H54 (cell line): Measurements from ENCODE around the gene CLCN4.

Experiments used
- DNase-seq: peaks from one replicate; pipeline ENCODE4 v3.0.0; 2011; ENCODE audit warnings: low spot score, mixed read lengths; ENCODE audit not compliant: insufficient read length
- FAIRE-seq: peaks from 3 replicates; lab custom pipeline; 2011; peaks lifted over from hg19 to GRCh38; lab: Jason Lieb, UNC
- POLR2A ChIP-seq: IDR thresholded peaks from 2 replicates; pipeline ENCODE4 v1.6.1; 2011; ENCODE audit warnings: low read depth, mild to moderate bottlenecking, low read length

Gene CLCN4

DNA sequence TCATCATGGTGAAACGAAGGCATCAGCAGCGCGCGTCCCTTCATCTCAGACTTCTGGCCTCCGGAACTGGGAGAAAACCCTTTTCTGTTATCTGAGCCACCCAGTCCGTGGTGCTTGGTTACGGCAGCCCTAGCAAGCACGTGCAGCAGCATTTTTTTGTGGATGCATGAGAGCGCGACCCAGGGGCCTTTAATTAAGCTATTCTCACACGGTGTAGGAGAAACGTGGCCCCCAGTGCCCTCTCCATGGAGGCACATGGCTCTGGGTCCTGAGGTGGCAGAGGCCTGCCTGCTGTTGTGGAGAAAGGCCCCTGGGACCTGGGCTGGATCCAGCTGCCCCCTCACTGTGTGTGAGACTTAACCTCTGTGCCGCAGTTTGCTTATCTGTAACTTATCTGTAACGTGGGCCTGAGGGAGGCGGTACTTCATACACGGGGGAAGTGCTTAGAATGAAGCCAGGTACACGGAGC lies 9.5 kb downstream of the CLCN4 start:
- TF ChIP-seq POLR2A: no peak
- no peak for DNase-seq
- FAIRE-seq: no peak

DNA sequence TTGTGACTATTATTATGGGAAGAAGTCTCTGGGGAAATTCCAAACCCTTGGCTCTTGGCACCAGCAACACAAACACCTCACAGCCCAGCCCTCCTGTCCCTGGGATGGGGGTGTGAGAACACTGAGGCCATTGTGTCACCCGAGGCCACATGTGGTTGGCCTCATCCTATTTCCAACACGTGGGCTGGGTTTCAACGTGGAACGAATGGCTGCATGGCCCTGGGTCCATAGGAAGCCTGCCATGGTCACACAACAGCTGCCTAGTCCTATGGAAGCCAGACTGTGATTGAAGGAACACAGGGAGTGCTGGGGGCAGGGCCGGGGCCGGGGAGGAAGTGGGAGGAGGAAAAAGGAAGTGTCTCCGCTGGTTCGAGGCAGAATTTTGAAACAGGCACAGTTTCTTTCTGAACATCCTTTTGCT lies 10.0 kb downstream of the CLCN4 start:
- TF ChIP-seq POLR2A: no peak
- no peak for DNase-seq
- no peak for FAIRE-seq

DNA sequence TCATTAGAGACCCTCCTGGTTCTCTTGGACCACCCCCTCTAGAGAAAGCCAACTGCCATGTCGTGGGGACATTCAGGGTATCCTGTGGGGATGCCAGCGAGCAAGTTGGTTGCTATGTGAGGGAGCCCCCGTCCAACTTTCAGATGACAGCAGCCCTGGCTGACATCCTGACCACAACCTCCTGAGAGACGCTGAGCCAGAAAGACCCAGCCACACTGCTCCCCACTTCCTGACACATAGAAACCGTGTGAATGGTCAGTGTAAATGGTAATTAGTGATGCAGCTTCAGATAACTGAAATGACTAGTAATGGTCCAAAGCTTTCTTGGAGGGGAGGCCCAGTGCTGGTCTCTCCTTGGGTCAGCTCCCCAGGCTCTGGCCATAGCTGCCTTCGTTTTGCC lies 10.8 kb downstream of the CLCN4 start:
- TF ChIP-seq POLR2A: no peak
- no peak for FAIRE-seq
- DNase-seq: no peak

DNA sequence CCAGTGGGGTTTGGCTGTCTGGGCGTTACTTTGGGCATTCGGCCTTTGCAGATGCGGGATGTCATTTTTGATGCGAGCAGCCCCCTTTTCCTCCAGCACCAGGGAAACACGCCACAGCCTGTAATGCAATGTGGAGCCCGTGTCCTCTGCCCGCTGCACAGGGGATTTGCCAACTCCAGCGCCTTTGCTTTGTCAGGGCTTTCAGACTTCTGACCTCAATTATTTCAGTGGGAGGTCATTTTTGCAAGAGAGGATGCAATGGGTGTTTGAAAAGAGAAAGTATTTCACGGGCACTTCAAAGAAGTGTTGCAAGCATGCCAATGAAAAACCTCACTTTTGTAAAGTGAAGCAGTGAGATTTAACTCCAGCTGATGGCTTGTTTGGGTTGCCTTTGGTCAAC lies 11.5 kb downstream of the CLCN4 start:
- TF ChIP-seq POLR2A: no peak
- no peak for DNase-seq
- FAIRE-seq: no peak

- DNase-seq (no peak), FAIRE-seq (no peak)
- no peak for TF ChIP-seq POLR2A
These were observed 12.4 kb downstream of the CLCN4 start for GRCh38 chrX:10169175-10169574.

- FAIRE-seq: no peak
- no peak for TF ChIP-seq POLR2A
- DNase-seq: no peak
These were observed 14.5 kb downstream of the CLCN4 start for GRCh38 chrX:10171249-10171648.

DNA sequence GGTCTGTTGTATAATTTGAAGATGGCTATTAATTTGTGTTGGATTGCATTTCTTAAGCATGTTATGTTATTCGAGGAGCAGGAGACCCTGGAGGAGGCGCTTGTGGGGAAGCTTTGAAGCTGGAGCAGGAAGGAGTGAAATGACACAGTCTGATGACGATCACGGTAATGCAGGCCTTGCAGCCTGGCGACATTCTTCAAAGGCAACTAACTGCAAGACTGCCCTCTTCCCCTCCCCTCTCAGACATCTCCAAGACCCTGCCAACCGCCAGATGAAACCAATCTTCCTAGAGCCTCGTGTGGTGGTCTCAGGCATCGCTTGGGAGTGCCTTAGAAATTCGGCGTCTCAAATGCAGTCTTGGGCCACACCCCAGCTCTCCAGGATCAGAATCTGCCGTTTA lies 16.1 kb downstream of the CLCN4 start:
- TF ChIP-seq POLR2A: no peak
- no peak for DNase-seq
- no peak for FAIRE-seq

- FAIRE-seq: no peak
- no peak for DNase-seq
- no peak for TF ChIP-seq POLR2A
These were observed 16.6 kb downstream of the CLCN4 start for GRCh38 chrX:10173331-10173900.

DNA sequence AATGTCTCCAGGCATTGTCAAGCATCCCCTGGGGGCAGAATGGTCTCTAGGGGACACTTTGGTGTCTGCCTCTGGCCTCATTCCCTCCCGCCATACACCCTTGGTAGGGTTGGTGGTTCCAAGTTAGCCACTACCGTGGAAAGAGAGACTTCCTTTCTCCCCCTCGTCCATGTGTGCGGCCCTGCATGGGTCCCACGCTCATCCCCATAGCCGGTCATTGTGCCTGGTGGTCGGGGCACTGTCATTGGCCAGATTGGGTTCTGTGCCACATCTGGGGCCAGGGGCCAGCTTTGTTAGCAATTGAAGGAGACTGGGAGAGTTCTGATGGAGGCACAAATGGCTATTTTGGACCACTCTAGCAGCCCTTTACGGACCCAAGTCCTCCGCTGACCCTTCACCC lies 17.3 kb downstream of the CLCN4 start:
- FAIRE-seq (no peak), DNase-seq (no peak)
- no peak for TF ChIP-seq POLR2A

GRCh38 chrX:10174810-10175209 lies 18.0 kb downstream of the CLCN4 start:
- no peak for DNase-seq
- FAIRE-seq: no peak
- TF ChIP-seq POLR2A: no peak

DNA sequence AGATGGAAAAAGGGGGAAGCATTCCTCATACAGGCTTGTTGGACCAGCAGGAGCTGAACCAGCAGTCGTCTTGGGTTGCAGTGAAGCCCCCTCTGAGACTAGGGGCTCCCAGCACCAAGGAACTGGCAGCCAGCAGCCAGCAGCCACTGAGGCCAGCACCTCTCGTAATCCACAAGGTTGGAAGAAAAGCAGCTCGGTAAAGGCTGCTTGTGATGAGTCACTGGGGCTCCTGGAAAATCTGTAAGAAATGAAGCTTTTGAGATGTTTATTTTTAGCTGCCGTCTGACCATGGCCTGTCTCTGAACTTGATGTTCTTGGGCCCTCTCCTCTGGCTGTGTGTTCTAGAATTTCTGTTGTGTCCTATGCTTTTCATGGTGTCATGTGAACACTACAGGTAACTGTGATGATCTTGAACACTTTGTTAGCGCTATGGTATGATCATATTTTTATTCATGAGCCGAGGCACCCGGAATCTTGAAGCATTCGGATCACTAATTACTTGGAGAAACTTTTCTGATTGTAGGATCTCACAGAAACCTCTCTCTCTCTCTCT lies 18.6 kb downstream of the CLCN4 start:
- no peak for TF ChIP-seq POLR2A
- FAIRE-seq (no peak), DNase-seq (no peak)

DNA sequence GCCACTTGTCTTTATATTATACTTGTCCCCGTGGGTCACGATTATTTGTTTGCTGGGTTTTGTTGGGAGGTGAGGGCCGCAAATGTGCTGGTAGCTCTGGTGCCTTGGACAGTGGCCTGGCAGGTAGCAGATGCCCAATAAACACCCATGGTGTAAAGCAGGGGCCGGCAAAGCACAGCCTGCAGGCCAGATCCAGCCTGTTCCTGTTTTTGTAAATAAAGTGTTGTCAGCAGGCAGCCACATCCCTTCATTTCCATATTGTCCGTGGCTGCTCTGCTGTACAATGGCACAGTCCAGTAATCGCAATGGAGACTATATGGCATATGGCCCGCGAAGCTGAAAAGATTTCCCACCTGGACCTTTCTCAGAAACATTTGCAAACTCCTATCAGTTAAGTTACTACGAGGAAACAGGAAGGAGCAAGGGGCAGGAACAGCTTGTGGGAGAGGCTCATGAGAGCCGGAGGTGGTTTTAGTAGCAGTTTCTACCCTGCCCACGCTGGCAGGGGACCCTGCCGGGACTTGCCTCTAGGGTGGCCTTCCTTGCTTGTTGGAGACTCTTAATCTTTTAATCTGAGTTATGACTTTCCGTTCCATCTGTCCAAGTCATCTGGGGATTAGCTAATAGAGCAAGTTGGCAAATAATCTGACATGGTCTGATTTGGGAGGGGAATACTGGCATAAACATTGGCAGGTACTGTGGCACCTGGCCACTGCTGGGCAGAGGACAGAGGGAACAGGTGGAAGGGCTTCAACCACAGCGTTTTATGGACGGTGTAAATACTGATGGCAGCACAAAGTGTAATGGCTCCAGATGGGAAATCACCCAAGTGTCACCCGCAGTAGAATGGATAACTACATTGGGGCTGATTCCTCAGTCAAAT lies 19.6 kb downstream of the CLCN4 start:
- no peak for TF ChIP-seq POLR2A
- DNase-seq: no peak
- FAIRE-seq: no peak

- DNase-seq (no peak), FAIRE-seq (no peak)
- no peak for TF ChIP-seq POLR2A
These were observed 20.2 kb downstream of the CLCN4 start for GRCh38 chrX:10177004-10177396.

DNA sequence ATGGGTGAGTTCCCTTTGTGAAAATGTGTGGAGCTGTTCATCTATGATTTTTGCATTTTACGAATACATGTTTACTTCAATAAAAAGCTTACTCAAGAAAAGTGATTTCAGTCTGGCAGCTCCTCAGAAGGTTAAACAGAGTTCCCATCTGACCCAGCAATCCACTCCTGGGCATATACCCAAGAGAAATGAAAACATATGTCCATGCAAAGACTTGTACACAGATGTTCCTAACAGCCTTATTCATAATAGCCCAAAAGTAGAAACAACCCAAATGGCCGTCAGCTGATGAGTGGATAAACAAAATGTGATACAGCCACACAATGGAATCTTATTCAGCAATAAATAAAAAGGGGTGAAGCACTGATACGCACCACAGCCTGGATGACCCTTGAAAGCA lies 20.8 kb downstream of the CLCN4 start:
- FAIRE-seq (no peak), DNase-seq (no peak)
- no peak for TF ChIP-seq POLR2A
